HG03442 (cell line): ENCODE data around the gene CACNA1G.

Experiments used
- ATAC-seq: cut with Tn5 transposase; IDR thresholded peaks from one replicate; pipeline ENCODE4 v1.9.1; 2021; ENCODE audit warnings: mild to moderate bottlenecking, moderate library complexity; ENCODE audit not compliant: unreplicated experiment

CACNA1G gene

DNA sequence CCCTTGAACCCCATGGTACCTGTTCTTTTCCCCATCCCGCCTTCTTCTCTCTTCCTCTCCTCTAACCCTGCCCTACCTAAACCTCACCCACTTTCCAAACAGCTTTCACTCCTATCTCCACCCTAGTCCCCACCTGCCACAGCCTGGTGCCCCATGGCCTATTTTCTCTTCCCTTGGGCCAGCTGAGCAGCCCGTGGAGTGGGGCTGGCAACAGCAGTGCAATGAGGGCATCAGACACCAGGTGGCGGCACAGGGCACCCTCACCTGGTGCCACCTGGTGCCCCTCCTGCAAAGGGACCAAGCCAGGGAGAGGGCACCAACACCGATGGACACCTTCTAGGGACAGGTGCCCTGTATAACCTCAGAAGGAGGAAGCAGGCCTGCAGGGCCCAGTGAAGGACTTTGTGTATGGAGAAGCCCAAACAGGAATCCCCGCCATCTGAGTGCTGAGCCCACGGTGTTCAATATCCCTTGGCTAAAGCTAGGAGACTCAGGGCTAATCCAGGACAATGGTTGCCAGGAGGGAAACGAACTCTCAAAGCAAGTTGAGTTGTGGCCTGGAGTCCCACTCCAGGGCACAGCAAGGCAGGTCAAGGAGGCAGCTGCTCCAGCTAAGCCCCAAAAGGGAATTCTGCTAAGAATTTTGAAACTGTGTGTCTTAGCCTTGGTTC, 70.1 kb downstream of the CACNA1G start:
- ATAC-seq, result no peak

DNA sequence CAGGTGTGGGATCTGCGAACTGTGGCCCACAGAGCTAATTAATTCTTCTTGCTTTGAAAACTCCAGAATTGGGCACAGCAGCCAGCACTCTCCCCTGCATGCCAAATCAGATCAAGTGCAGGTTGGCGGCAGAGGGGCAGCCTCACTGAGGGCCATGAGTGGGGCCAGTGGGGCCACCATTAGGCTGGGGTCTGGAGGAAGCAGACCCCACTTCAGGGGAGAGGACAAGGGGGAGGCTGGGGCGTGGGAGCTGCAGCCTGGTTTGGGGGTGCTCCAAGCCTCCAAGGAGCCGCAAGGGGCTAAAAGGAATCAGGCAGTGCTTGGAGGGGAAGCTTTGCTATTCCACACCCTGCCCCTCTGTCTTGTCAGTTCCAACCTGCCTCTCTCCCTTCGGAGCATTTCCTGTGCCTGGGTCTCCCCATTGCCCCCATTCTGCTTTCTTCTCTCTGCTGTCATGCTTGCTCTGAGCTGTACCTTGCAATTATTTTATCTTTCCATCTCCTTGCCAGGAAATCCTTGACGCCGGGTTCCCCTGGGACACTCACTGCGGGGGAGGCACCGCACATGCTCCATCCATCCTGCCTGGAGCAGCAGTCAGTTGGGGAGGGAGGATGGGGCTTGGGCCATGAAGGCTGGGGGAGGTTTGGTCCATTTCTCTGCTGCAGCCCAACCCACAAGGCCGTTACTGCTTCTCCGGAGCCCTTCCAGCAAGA, 70.8 kb downstream of the CACNA1G start:
- no peak for ATAC-seq

DNA sequence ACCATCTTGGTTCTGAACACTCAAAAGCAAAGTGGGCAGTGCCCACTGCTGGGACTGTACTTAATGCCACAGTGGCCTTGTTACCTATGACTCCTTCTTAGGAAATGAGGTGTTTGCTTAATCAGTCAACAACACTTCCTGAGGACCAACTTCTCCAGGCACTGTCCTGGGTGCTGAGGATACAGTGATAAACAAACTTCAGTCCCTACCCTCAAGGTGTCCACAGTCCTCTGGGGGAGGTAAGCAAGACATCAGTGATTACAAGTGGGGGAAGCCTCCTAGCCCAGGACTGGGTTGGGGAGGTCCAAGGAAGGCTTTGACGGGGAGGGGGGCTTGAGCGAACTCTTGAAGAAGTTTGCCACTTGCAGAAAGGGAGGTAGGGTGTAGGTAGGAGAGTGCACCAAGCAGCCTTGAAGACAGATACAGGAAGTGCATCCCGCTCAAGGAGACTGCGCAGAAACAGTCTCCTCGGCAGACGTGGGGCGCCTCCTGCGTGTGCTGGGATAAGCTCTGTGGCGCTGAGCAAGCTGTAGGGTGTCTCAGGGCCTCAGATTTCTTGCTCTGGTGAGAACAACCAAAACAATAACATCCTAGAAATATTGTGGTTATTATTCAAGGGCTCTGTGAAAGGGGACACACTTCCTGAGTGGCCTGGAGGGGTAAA, 71.5 kb downstream of the CACNA1G start:
- ATAC-seq, result no peak

DNA sequence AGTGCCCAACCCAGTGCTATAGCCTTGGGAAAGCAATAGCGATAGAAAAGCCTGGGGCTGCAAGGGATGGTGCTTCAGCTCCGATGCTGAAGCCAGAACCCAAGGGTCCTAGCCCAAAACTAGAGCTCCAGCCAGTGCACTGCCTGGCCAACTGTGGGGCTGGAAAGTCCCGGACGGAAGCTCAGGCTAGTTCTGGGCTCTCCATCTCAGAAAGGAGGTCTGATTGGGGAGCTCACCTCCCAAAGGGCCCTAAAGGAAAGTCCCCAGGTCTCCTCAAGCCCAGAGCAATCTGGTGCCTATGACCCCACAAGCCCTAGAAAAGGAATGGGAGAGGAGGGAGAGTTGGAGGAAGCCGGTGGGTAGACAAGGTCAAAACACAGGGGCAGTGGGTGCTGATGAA, 72.1 kb downstream of the CACNA1G start:
- ATAC-seq, result no peak

DNA sequence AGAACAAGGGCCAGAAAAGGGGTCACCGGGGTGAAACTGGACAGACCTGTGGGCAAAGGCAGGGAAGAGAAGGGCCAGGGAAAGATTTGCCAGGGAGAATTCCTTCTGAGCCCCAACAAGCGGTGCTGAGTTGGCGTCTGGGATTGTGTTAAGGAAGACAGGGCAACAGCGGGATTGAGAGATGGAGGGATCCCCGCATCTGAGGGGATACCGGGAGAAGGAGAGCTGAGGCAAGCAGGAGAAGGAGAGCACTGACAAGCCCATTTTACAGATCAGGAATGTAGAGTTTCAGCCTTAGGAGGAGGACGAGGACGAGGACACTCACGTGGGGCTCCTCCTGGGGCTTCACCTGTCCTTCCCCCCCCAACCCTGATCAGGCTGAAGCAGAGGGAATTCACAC, 73.2 kb downstream of the CACNA1G start:
- ATAC-seq, result no peak

DNA sequence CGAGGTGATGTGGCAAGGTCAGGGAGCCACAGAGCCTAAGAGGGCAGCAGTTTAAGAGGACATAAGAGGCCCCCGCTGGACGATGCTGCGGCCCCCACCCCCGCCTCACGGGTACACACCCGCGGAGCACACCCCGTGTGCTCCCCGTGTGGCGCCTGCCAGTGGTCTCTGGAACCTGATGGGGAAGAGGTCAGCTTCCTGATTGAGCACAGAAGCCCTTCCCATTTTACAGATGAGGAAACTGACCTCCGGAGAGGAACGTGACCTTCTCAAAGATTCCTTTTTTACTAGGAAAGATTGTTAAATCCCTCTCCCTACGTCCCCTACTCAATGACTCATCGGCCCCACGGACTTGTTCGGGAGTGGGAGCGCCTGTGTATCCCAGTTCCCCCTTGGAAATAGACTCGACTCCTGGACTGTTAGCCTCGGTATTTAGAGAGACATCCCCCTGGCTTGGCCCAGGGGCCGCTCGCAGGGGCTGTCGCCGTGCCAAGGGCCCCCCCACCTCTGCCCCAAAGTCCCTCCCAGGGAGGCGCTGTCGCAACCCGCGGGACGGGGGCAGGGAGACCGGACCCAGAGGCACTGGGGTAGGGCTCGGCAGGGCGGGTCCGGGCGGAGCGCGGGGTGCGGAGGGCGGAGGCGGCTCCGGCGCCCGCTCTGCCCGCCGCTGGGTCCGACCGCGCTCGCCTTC, 73.9 kb downstream of the CACNA1G start, which contains the start of gene ABCC3:
Gene ABCC3 (plus strand): TSS at position 658 of the 691 bp plus-strand sequence. CDS start 56 bp downstream, outside the sequence.
- ATAC-seq, result no peak

DNA sequence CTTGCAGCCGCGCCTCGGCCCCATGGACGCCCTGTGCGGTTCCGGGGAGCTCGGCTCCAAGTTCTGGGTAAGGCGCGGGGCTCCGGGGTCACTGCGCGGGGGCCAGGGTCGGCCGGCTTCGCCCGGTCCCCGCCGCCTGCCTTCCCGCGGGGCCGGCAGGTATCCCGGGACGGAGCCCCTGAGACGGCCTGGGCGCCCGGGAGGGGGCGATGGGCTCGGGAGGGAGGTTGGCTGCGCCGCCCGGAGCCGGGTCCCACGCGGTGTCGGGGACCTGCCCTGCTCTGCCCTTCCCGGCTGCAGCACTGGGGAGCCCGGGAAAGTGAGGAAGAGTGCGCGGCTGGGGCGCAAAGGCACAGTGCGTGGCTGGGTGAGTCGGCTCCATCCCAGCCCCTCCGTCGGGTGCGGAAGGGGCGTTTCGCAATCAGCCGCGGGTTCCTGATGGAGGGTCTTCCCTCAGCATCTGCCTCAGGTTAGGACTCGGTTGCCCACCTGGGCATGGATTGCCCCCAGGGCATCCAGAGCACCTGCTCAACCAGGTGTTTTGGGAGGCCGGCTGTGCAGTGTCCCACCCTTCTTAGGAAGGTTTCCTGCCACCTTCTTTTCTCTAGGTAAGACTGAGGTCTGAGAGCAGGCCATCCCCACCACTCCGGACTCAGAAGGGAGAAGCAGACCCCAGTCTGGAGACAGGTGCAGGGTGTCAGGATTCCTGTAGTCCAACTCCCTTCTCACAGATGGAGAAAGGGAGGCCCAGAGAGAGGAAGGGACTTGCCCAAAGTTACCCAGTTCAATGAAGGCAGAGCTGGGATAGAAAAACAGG, 74.6 kb downstream of the CACNA1G start:
- ATAC-seq, result no peak

DNA sequence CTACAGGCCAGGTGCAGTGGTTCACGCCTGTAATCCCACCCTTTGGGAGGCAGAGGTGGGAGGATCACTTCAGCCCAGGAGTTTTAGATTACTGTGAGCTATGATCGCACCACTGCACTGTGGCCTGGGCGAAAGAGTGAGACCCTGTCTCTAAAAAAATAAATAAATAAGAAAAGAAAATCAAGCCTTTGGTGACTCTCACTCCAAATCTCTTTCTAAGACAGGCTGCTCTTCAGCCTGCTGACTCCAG, 75.1 kb downstream of the CACNA1G start:
- no peak for ATAC-seq

DNA sequence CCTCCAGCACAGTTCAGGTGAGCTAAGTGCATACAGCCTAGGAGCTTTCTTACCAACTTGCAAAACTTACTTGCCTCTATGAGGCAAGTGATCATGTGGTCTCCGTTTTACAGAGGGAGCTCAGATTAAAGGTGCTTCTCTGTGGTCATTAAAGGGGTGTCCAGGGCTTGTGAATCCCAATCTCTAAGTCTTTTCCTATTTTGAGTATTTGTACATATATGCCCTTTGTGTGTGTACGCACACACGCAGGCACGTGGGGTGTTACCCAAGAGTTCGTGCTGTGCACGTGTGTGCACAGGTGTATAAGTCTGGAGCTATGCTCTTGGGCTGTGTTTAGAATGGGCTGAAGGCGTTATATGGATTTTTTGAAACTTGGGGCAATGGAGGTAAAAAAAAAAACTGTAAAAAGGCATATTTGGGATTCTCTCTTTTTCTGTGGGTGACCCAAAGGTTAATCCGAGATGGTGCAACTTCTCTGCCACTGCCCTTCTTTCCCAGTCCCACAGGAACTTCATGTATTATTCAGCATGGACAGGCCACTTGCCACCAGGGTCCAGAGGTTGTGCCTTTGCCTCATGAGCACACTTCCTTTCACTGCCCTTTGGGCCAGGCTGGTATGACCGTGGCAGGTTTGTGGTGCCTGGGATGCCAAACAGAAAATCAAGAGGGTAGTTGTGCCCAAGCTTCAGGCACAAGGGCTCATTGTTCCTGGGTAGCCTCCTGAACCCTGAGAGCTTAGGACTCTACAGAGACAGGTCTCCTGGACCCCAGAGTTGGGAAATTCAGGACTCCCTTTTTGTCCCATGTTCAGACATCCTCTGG, 75.7 kb downstream of the CACNA1G start:
- no peak for ATAC-seq

DNA sequence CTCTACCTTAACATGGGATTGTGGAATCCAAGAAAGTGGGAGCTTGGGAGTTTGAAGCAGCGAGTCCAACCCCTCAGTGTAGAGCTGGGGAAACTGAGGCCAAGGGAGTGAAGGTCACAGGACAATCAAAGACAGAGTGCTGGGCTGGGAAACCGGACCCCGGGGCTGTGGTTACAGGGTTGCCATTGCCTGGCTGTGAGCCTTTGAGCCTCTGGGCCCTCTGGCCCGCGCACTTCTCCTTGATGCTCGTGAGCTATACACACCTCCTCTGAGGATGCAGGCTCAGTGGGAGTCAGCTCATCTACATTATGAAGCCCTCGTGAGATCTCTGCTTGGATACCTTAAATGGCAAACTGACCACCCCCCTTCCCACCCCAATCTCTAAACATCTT, 76.3 kb downstream of the CACNA1G start:
- no peak for ATAC-seq

DNA sequence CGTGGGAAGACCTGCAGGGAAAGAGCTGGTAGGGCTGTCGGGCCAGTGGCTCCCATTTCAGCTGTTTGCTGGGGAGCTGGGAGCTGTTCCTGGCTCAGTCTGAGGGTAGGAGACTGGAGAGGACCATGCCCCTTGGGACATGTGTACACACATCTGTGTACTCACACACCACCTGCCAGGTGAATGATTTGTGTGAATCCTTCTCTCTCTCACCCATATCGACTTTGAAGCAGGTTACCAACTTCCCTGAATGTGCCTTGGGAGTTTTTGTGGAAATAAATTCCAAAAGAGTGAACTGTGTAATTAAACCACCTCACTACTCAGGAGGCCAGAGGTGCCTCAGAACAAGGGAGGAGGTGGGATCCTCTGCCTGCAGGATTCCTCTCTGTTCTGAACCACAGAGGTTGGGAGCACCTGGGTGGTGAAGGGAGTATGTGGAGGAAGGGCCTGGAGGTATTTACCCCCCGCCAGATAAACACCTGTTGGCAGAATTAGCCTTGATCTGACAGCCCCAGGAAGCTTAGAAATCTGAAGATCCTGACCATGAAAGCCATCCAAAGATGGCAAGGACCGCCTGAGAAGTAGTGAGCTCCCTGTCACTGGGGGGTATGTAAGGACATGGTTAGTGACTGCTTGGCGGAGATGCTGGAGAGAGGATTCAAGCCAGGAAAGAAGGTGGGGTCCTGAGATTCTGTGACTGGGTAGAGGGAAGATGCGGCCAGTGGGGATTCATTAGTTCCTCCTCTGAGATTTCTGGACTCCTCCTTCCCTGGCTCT, 77.5 kb downstream of the CACNA1G start:
- ATAC-seq, result no peak

DNA sequence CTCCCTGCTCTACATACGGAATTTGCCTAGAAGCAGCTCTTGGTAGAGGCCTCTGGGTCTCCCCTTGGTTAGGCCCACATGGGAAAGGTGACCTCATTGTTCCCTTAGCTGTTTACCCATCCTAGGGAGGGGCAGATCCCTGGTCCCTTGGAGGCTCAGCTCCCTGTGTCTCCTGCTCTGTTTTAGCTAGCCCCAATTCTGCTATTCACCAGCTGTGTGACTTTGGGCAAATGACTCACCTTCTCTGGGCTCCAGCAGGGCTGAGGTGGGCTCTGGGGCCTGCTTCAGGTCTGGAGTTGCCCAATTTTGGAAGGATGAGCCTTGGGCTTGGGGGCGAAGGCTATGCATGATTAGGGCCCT, 78.1 kb downstream of the CACNA1G start:
- ATAC-seq, result no peak

DNA sequence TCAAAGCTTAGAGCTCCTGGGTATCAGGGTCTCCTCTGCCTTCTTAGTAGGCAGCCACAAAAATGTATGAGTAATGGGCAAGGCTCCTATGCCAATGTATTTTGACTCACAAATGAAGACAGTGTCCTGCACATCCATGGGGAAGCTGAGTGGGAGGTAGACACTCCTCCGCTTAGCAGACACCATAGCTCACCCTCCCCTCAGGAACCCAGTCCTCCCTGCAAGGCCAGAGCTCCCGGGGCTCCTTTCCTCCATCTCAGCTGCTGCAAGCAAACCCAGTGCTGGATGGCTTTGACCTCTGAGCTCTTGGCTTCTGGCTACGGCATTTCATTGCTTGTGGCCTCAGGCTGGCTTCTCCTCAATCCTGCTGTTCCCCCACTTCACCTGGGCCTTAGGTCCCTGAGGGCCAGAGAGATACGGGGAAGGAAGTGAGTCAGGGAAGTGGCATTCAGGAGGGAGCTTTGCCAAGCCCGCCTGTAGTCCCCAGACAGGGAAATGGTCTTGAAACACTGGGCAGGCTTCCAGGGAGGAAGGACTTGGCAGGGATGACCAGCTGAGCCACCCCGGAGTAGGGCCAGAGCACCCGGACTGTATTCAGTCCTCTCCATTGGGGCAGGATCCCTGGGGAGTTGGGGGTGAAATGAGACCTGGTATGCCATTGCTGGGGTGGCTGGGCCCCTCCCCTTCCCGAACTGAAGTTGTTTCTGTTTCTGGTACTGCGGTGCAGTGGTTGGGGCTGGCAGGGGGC, 78.6 kb downstream of the CACNA1G start:
- no peak for ATAC-seq

DNA sequence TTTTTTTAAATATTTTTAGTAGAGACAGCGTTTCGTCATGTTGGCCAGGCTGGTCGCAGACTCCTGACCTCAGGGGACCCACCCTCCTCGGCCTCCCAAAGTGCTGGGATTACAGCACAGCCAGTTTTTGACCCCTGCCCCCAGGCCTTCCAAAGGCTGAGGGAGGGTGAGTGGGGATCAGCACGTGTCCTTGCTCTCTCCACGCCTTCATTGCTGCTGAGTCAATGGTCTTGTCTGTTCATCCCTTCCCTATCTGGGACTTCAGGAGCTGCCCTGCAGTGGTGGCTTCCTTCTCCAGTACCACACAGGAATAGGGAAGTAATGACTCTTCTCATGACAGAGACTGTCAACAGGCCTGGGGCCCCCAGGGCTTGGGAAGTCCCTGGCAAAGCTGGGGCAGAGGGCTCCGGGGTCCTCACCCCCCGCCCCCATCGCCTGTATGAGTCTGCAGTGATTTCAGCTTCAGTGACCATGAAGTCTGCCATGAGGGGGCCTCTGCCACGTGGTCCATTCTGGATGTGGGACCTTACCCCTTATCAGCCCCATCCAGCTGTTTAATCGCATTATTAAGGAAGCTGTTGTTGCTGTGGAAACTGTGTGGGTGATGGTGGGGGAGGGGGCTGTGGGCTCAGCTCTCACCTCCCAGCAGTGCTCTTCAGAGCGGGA, 80.3 kb downstream of the CACNA1G start:
- no peak for ATAC-seq

DNA sequence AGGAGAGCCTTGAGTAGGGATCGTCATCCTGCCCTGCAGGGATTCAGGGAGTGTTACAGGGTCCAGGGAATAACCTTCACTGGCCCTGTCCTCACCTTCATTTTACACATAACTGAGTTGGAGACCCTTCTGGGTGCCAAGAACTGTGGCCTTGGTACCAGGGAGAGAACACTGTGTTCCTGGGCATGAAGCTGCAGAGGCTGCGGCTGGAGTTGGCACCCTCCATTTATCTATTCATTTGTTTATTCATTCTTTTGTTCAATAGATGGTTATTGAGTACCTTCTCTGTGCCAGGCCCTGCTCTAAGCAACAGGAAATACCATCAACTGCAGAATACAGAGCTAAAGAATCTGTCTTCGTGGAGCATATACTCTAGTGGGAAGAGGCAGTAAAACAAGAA, 80.8 kb downstream of the CACNA1G start:
- no peak for ATAC-seq

DNA sequence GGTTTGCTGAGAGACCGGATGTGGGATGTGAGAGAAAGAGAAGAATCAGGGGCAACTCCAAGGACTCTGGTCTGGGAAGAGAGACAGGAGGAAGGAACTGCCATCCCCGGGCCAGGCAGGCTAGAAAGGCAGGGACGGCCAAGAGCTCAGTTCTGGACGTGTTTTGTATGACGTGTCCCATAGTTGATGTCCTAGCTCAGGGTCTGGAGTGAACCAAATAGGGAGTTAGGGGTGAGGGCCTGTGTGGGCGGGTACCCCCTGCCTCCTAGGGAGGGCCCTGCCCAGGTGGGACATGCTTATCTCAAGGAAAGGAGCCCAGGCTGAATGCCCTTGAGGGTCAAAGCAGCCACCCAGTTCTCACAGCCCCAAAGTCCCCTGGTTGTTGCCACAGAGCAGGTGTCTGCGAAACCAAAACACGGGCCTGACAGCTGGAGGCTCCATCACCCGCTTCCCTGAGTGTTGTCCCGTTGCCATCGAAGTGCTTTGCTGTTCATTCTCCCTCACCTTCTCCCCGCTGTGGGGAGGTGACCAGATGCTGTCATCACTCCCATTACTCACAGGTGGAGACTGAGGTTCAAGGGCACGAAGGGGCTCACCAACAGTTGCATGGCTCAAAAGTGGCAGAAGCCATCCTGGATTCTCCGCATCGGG, 81.7 kb downstream of the CACNA1G start:
- ATAC-seq, result no peak

DNA sequence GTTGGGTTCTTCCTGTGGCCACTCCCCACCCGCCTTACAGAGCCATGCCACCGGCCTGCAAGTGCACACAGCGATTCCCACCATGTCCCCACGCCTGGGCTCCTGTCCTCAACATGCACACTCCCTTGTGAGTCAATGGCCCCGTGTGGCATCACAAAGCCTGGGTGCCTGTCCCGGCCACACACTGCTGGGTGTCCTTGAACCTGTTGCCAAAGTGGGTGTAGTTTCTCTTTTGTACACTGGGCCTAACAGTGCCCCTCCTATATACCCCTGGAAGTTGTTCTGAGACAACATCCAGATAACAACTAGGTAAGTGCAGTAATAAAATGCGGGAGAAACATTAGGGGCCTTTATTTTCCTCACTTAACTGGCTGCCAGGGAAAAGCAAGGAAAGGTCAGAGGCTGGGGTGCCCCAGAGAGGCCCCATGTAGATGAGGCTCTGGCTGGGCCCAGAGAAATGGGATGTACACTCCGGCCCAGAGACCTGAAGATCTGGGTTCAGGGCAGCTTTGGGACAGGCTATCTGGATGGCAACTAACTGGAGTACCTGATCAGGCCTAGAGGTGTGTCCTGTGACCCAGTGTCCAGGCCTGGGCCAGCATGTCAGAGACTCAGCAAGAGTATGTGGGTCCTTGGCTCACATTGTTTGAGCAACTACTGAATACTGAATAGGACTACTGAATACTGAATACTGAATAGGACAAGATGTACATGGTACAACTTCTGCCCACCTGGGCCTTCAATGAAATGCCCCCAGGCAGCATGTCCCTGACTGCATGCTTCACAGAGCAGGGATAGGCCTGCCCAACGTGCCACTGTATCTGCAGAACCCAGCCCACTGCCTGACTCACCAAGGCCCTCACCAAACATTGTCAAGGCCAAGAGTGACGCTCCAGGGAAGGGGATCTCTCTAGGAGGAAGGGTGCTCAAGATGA, 82.5 kb downstream of the CACNA1G start:
- ATAC-seq, result no peak
